ENCODE measurements around the gene ZNF302.
"Not testable (repeated sequence)": the region's sequence is repeated elsewhere in the genome, so short reads cannot be mapped to it uniquely, and the experiment has no call there.

ZNF302 gene

GRCh38 chr19:34677386-34678084, at the start of gene ZNF302:
Gene ZNF302, plus strand, starts transcription at chr19:34677678. Its CDS starts 1,127 bp downstream, at chr19:34678805.
- peak; percentile 94 for DNase-seq (ENCODE audit: low read depth)

GRCh38 chr19:34633802-34634201, 43.7 kb upstream of the ZNF302 start:
- no peak for DNase-seq (ENCODE audit: low read depth)

- peak; percentile 60 for DNase-seq (ENCODE audit: low read depth)
Observed at GRCh38 chr19:34639491-34640085, 37.9 kb upstream of the ZNF302 start.

- no peak for DNase-seq (ENCODE audit: low read depth)
Observed at GRCh38 chr19:34642241-34642640, 35.2 kb upstream of the ZNF302 start.

- DNase-seq (ENCODE audit: low read depth), result no peak
Observed at GRCh38 chr19:34644991-34645461, 32.5 kb upstream of the ZNF302 start.

- no peak for DNase-seq (ENCODE audit: low read depth)
Observed at GRCh38 chr19:34645551-34645950, 31.9 kb upstream of the ZNF302 start.

GRCh38 chr19:34649886-34650543, 27.5 kb upstream of the ZNF302 start:
- no peak for DNase-seq (ENCODE audit: low read depth)

GRCh38 chr19:34651747-34652146, 25.7 kb upstream of the ZNF302 start:
- no peak for DNase-seq (ENCODE audit: low read depth)

GRCh38 chr19:34654796-34655195, 22.7 kb upstream of the ZNF302 start:
- DNase-seq (ENCODE audit: low read depth), result no peak

GRCh38 chr19:34655651-34656050, 21.8 kb upstream of the ZNF302 start:
- DNase-seq (ENCODE audit: low read depth), result no peak

GRCh38 chr19:34661357-34661756, 16.1 kb upstream of the ZNF302 start:
- DNase-seq (ENCODE audit: low read depth), result no peak

- peak; percentile 36 for DNase-seq (ENCODE audit: low read depth)
Observed at GRCh38 chr19:34662919-34663318, 14.6 kb upstream of the ZNF302 start.

- no peak for DNase-seq (ENCODE audit: low read depth)
Observed at GRCh38 chr19:34664168-34664567, 13.3 kb upstream of the ZNF302 start.

- no peak for DNase-seq (ENCODE audit: low read depth)
Observed at GRCh38 chr19:34664870-34665269, 12.6 kb upstream of the ZNF302 start.

GRCh38 chr19:34665275-34665674, 12.2 kb upstream of the ZNF302 start:
- DNase-seq (ENCODE audit: low read depth), result not testable (repeated sequence)

- no peak for DNase-seq (ENCODE audit: low read depth)
Observed at GRCh38 chr19:34666200-34666957, 11.1 kb upstream of the ZNF302 start.

- DNase-seq (ENCODE audit: low read depth), result no peak
Observed at GRCh38 chr19:34666958-34667265, 10.6 kb upstream of the ZNF302 start.

GRCh38 chr19:34667349-34668076, 10.0 kb upstream of the ZNF302 start:
- no peak for DNase-seq (ENCODE audit: low read depth)

- DNase-seq (ENCODE audit: low read depth), result not testable (repeated sequence)
Observed at GRCh38 chr19:34668077-34668689, 9.3 kb upstream of the ZNF302 start.

GRCh38 chr19:34668690-34669089, 8.8 kb upstream of the ZNF302 start:
- not testable (repeated sequence) for DNase-seq (ENCODE audit: low read depth)

GRCh38 chr19:34669305-34669704, 8.2 kb upstream of the ZNF302 start:
- DNase-seq (ENCODE audit: low read depth), result no peak

Measured in stimulated activated CD4-positive, alpha-beta T cell treated with anti-CD3 and anti-CD28 coated beads, Interleukin-2, amount 100 ng/mL, for 4 hours (primary cell).